IPS DF 4.7 (cell line): ENCODE data around the gene GABRA1.

Source experiments
- DNase-seq: peaks from one replicate; pipeline ENCODE4 v3.0.0-alpha.2; 2013; ENCODE audit warnings: low spot score; ENCODE audit errors: extremely low read depth

Gene GABRA1

GRCh38 chr5:161847941-161848391, at the start of gene GABRA1:
Gene GABRA1 (plus strand): TSS chr5:161848120. CDS start chr5:161850811, 2,691 bp downstream.
- DNase-seq: no peak

- no peak for DNase-seq
Observed at GRCh38 chr5:161799316-161799715, 48.6 kb upstream of the GABRA1 start.

- no peak for DNase-seq
Observed at GRCh38 chr5:161804263-161804662, 43.7 kb upstream of the GABRA1 start.

- DNase-seq: peak; percentile 49
Observed at GRCh38 chr5:161846746-161847145, 1.2 kb upstream of the GABRA1 start.

- DNase-seq: no peak
Observed at GRCh38 chr5:161847447-161847846, 473 bp upstream of the GABRA1 start.

GRCh38 chr5:161850491-161850890, 2.6 kb downstream of the GABRA1 start:
- DNase-seq: no peak

GRCh38 chr5:161851691-161852299, 3.9 kb downstream of the GABRA1 start:
- DNase-seq: no peak

GRCh38 chr5:161857358-161857757, 9.4 kb downstream of the GABRA1 start:
- no peak for DNase-seq

- DNase-seq: no peak
Observed at GRCh38 chr5:161863259-161863658, 15.3 kb downstream of the GABRA1 start.

- no peak for DNase-seq
Observed at GRCh38 chr5:161863811-161864210, 15.9 kb downstream of the GABRA1 start.

- DNase-seq: no peak
Observed at GRCh38 chr5:161865510-161865909, 17.6 kb downstream of the GABRA1 start.

- no peak for DNase-seq
Observed at GRCh38 chr5:161889971-161890370, 42.1 kb downstream of the GABRA1 start.

- no peak for DNase-seq
Observed at GRCh38 chr5:161895514-161895913, 47.6 kb downstream of the GABRA1 start.

GRCh38 chr5:161897033-161897432, 49.1 kb downstream of the GABRA1 start:
- no peak for DNase-seq

GRCh38 chr5:161899590-161899989, 51.7 kb downstream of the GABRA1 start:
- no peak for DNase-seq

GRCh38 chr5:161900981-161901380, 53.1 kb downstream of the GABRA1 start:
- DNase-seq: no peak

- DNase-seq: no peak
Observed at GRCh38 chr5:161921781-161922180, 73.9 kb downstream of the GABRA1 start.

GRCh38 chr5:161924270-161924669, 76.3 kb downstream of the GABRA1 start:
- DNase-seq: no peak

GRCh38 chr5:161925960-161926359, 78.0 kb downstream of the GABRA1 start:
- DNase-seq: no peak

GRCh38 chr5:161934486-161934885, 86.6 kb downstream of the GABRA1 start:
- no peak for DNase-seq

- DNase-seq: no peak
Observed at GRCh38 chr5:161944974-161945373, 97.1 kb downstream of the GABRA1 start.

GRCh38 chr5:161946911-161947310, 99.0 kb downstream of the GABRA1 start:
- DNase-seq: no peak
